CD8-positive, alpha-beta T cell (primary cell): Measurements from ENCODE around the gene KLHL41. TPM values are rescaled to one million over a fixed set of nuclear protein-coding genes. Genes with fewer than 3 reads are reported as not detected.

ENCODE experiments used
- total RNA-seq, 46 experiments: library from RNA in 2 of 46; stranded (reverse) in 2 of 46; gene quantifications; one replicate each; pipeline ENCODE4 v1.2.3 and lab custom pipeline; 2021 to 2026

Gene KLHL41
- total RNA-seq, 2 experiments from 2014 or later = not detected

Other genes with a start within 250 kb of the KLHL41 start
- not detected for gene LRP2, start 147.2 kb upstream of the KLHL41 start, total RNA-seq
- gene BBS5, start 30.2 kb upstream of the KLHL41 start, total RNA-seq = 1 to 10 TPM; 2.1 to 2.7 TPM
- 1 to 10 TPM; 5.1 to 6.1 TPM for gene FASTKD1, start 64.2 kb downstream of the KLHL41 start, total RNA-seq
- 100 to 1,000 TPM in 1 of 2 experiments, 10 to 100 TPM in 1; 89.8 to 104 TPM for gene PPIG, start 74.6 kb downstream of the KLHL41 start, total RNA-seq
- 1 to 10 TPM in 1 of 2 experiments, under 1 TPM in 1; 0.95 to 1.4 TPM for gene CFAP210, start 184.7 kb downstream of the KLHL41 start, total RNA-seq
- gene PHOSPHO2, start 184.8 kb downstream of the KLHL41 start, total RNA-seq = 1 to 10 TPM; 2.3 TPM
- gene KLHL23, start 224.1 kb downstream of the KLHL41 start, total RNA-seq = under 1 TPM; 0.35 to 0.36 TPM